H1 (cell line): ENCODE data around the gene CACNA1C. TPM values are rescaled to one million over a fixed set of nuclear protein-coding genes. Genes with fewer than 3 reads are reported as not detected.

Experiments
- CTCF ChIA-PET: fragments of 300-600 bp; sonication (Branson Sonifier 250); formaldehyde crosslinking; loops from one replicate; lab custom pipeline; 2021; ENCODE audit not compliant: partially characterized antibody; lab: Charles Lee
- POLR2A ChIA-PET: fragments of 300-600 bp; sonication (Branson Sonifier 250); formaldehyde crosslinking; loops from one replicate; lab custom pipeline; 2021; ENCODE audit warnings: inconsistent platforms; ENCODE audit not compliant: partially characterized antibody; lab: Charles Lee
- DNase-seq, 2 experiments: peaks; one replicate each; pipeline versions ENCODE4 v3.0.0 to v3.0.0-alpha.2; 2010 to 2022; ENCODE audit warnings: low spot score in 2 of 2, low read depth in 1 of 2, mixed read lengths in 1 of 2
- FAIRE-seq: peaks from 2 replicates; lab custom pipeline; 2011; peaks lifted over from hg19 to GRCh38; lab: Jason Lieb, UNC
- H2AFZ ChIP-seq: 2 replicates; pipeline ENCODE4 v1.8.1; 2012; ENCODE audit warnings: low read length, inconsistent platforms
- H2AK5ac ChIP-seq: 2 replicates; pipeline ENCODE4 v1.6.1; 2013; ENCODE audit warnings: low read depth, low read length
- H2BK120ac ChIP-seq: replicated peaks from 2 replicates; pipeline ENCODE3; 2013; ENCODE audit warnings: low read depth, low read length, inconsistent platforms
- H2BK12ac ChIP-seq: 2 replicates; pipeline ENCODE4 v1.6.1; 2013; ENCODE audit warnings: low read depth, low read length
- H2BK15ac ChIP-seq: 2 replicates; pipeline ENCODE4 v1.6.1; 2013; ENCODE audit warnings: low read length
- H2BK20ac ChIP-seq: 2 replicates; pipeline ENCODE4 v1.6.1; 2013; ENCODE audit warnings: low read length
- H2BK5ac ChIP-seq: 2 replicates; pipeline ENCODE4 v1.6.1; 2013; ENCODE audit warnings: low read depth, low read length
- H3K14ac ChIP-seq: 2 replicates; pipeline ENCODE4 v1.6.1; 2013; ENCODE audit warnings: inconsistent platforms; ENCODE audit not compliant: insufficient read length
- H3K18ac ChIP-seq: 2 replicates; pipeline ENCODE4 v1.6.1; 2013; ENCODE audit warnings: low read length; ENCODE audit errors: extremely low read depth
- H3K23ac ChIP-seq: 2 replicates; pipeline ENCODE4 v1.6.1; 2013; ENCODE audit warnings: inconsistent platforms; ENCODE audit not compliant: insufficient read length
- H3K23me2 ChIP-seq: 2 replicates; pipeline ENCODE4 v1.6.1; 2013; ENCODE audit warnings: low read depth, low read length
- H3K27ac ChIP-seq: 2 replicates; pipeline ENCODE4 v1.6.1; 2011; ENCODE audit warnings: low read depth, low read length, inconsistent platforms
- H3K27me3 ChIP-seq, 4 experiments: replicated peaks in 1 of 4; 1 replicate in 1 of 4; 2 replicates in 3 of 4; pipeline versions ENCODE4 v1.6.1 to v1.8.1; 2011 to 2013; ENCODE audit warnings: low read length in 3 of 4, mild to moderate bottlenecking in 3 of 4, inconsistent platforms in 2 of 4, mixed read lengths in 2 of 4, moderate library complexity in 1 of 4; ENCODE audit not compliant: control insufficient read depth in 3 of 4, insufficient read depth in 3 of 4; ENCODE audit errors: extremely low read depth in 1 of 4
- H3K36me3 ChIP-seq, 4 experiments: 2 replicates each; pipeline versions ENCODE4 v1.6.1 to v1.8.1; 2011 to 2013; ENCODE audit warnings: mild to moderate bottlenecking in 4 of 4, low read length in 3 of 4, moderate library complexity in 2 of 4, control low read depth in 1 of 4, inconsistent platforms in 1 of 4; ENCODE audit not compliant: insufficient read depth in 4 of 4, control insufficient read depth in 2 of 4
- H3K4ac ChIP-seq: replicated peaks from 2 replicates; pipeline ENCODE3; 2013; ENCODE audit warnings: low read length, low read depth, mixed read lengths, inconsistent platforms; ENCODE audit not compliant: insufficient read length
- H3K4me1 ChIP-seq, 4 experiments: replicated peaks in 1 of 4; 1 replicate in 1 of 4; 2 replicates in 3 of 4; pipeline versions ENCODE4 v1.6.1 to v1.8.1; 2011 to 2013; ENCODE audit warnings: low read length in 3 of 4, inconsistent platforms in 2 of 4, mixed read lengths in 1 of 4; ENCODE audit not compliant: insufficient read depth in 4 of 4, control insufficient read depth in 3 of 4
- H3K4me2 ChIP-seq, 2 experiments: 2 replicates each; pipeline versions ENCODE4 v1.6.1 to v1.8.1; 2011 to 2013; ENCODE audit warnings: low read depth in 2 of 2, low read length in 2 of 2, control low read depth in 1 of 2, inconsistent platforms in 1 of 2, mild to moderate bottlenecking in 1 of 2; ENCODE audit not compliant: insufficient read depth in 1 of 2
- H3K4me3 ChIP-seq, 4 experiments: fragments of 200-600, 300-600 bp in 1 of 4; sonication (generic), shearing (Covaris generic), sonication (Bioruptor Twin) in 1 of 4; 2 replicates each; pipeline versions ENCODE4 v1.5.1 to v1.8.1; 2011 to 2016; ENCODE audit warnings: low read length in 4 of 4, low read depth in 3 of 4, control low read depth in 2 of 4, inconsistent platforms in 2 of 4, mild to moderate bottlenecking in 2 of 4, mixed read lengths in 1 of 4, moderate library complexity in 1 of 4; ENCODE audit not compliant: insufficient read depth in 2 of 4; ENCODE audit errors: extremely low read depth in 1 of 4
- H3K56ac ChIP-seq: replicated peaks from 2 replicates; pipeline ENCODE3; 2013; ENCODE audit warnings: low read depth, mild to moderate bottlenecking, mixed read lengths, low read length, inconsistent platforms; ENCODE audit not compliant: insufficient read length
- H3K79me1 ChIP-seq: 2 replicates; pipeline ENCODE4 v1.6.1; 2013; ENCODE audit warnings: low read depth, low read length, control low read depth
- H3K79me2 ChIP-seq, 2 experiments: 2 replicates each; pipeline versions ENCODE4 v1.6.1 to v1.8.1; 2012 to 2013; ENCODE audit warnings: low read length in 2 of 2, mild to moderate bottlenecking in 2 of 2, inconsistent platforms in 1 of 2; ENCODE audit not compliant: insufficient read depth in 2 of 2, control insufficient read depth in 1 of 2
- H3K9ac ChIP-seq, 4 experiments: replicated peaks in 1 of 4; 1 replicate in 1 of 4; 2 replicates in 3 of 4; pipeline versions ENCODE4 v1.6.1 to v1.8.1; 2011 to 2013; ENCODE audit warnings: low read depth in 3 of 4, low read length in 3 of 4, control low read depth in 2 of 4, mild to moderate bottlenecking in 2 of 4, moderate library complexity in 2 of 4, inconsistent platforms in 1 of 4; ENCODE audit errors: extremely low read depth in 1 of 4
- H3K9me3 ChIP-seq, 2 experiments: 2 replicates each; pipeline versions ENCODE4 v1.6.1 to v1.8.1; 2012 to 2013; ENCODE audit warnings: mild to moderate bottlenecking in 2 of 2, moderate library complexity in 2 of 2, control low read depth in 1 of 2, inconsistent platforms in 1 of 2, low read depth in 1 of 2, low read length in 1 of 2, mixed read lengths in 1 of 2; ENCODE audit not compliant: insufficient read depth in 2 of 2
- H4K20me1 ChIP-seq, 2 experiments: replicated peaks in 1 of 2; 2 replicates each; pipeline versions ENCODE3 to v1.8.1; 2011 to 2013; ENCODE audit warnings: inconsistent platforms in 2 of 2, low read length in 2 of 2, mild to moderate bottlenecking in 1 of 2; ENCODE audit not compliant: insufficient read depth in 2 of 2, control insufficient read depth in 1 of 2
- H4K5ac ChIP-seq: 2 replicates; pipeline ENCODE4 v1.6.1; 2013; ENCODE audit warnings: low read length, low read depth, mixed read lengths, inconsistent platforms; ENCODE audit not compliant: insufficient read length
- H4K8ac ChIP-seq: 2 replicates; pipeline ENCODE4 v1.8.0; 2013; ENCODE audit warnings: mild to moderate bottlenecking, moderate library complexity, low read length, inconsistent platforms; ENCODE audit not compliant: insufficient read depth; ENCODE audit errors: extremely low read depth
- H4K91ac ChIP-seq: replicated peaks from 2 replicates; pipeline ENCODE3; 2013; ENCODE audit warnings: low read length, mixed read lengths, inconsistent platforms; ENCODE audit not compliant: insufficient read length
- SIN3A ChIP-seq, 2 experiments: IDR thresholded peaks in 1 of 2; conservative IDR thresholded peaks in 1 of 2; 2 replicates each; pipeline ENCODE4 v1.6.1; 2011 to 2012; ENCODE audit warnings: low read length in 2 of 2, improper control_type of control experiment in 1 of 2, low read depth in 1 of 2, mild to moderate bottlenecking in 1 of 2
- WGBS, 2 experiments: shearing (Covaris generic) in 1 of 2; methylation state at CpG; one replicate each; pipeline versions ENCODE4 v1.1.6 to v1.1.7; 2013 to 2015; ENCODE audit warnings: low lambda C conversion rate in 2 of 2, mixed read lengths in 2 of 2, inconsistent platforms in 1 of 2, low coverage in 1 of 2, missing lambda C conversion rate in 1 of 2; ENCODE audit not compliant: insufficient replicate concordance in 2 of 2, insufficient coverage in 1 of 2, insufficient read length in 1 of 2; ENCODE audit errors: extremely low coverage in 1 of 2, missing lambda C conversion rate in 1 of 2; 5-methylcytosine and 5-hydroxymethylcytosine counted together
- polyA plus RNA-seq, 7 experiments: library from polyadenylated mRNA; depleted of rRNA in 3 of 7; stranded (reverse) in 5 of 7; unstranded in 2 of 7; fragments of >200 nt in 5 of 7; fragments of 200-250 nt in 2 of 7; gene quantifications; 1 replicate in 5 of 7; 2 replicates in 1 of 7; 4 replicates in 1 of 7; pipeline versions ENCODE4 v1.2.1 to v1.2.3, GENCODE V29; 2011 to 2013; ENCODE audit warnings: missing spikeins in 2 of 7, mixed read lengths in 2 of 7
- total RNA-seq: library from RNA; stranded (reverse); fragmentation: NEBNext Ultra II Directional; extraction: Animal tissue kit (Norgen Biotek cat#: 25700); gene quantifications from 2 replicates; pipeline ENCODE4 v1.2.1, GENCODE V29; 2021

Gene CACNA1C
- total and polyA plus RNA-seq, 2 of the 8 experiments (the other 6 are each of a cell fraction or from before 2014, with no cell fraction given): 1.3 TPM

DNA sequence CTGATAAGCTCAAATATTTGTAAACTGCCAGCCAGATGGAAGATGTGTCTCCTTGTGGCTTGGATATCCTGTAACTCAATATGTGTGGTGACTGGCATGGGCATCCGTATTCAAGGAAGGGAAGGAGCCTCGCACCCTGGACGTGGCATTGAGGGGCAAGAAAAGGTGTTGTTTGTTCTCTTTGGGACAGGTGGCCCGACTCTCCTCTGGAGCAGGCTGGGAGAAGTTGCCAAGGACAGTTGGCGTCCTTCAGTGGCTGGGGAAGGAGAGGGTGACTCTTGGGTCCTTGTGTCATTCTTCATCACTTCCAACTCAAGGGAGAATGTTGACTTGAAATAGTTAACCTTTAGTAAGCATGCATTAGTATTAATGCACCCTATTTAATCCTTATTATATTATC is 39.6 kb downstream of the CACNA1C start:
- H2AFZ ChIP-seq: no peak overlapping the region
- no peak overlapping the region for H4K91ac ChIP-seq
- H3K18ac ChIP-seq: no peak overlapping the region
- CTCF ChIA-PET: interaction anchor here (0.9 to 1.6 kb wide), 4 partner anchors 35 to 262 kb away, joined by 3 read pairs; no protein-coding TSS in a partner anchor
- H2BK20ac ChIP-seq: no peak overlapping the region
- no peak overlapping the region for H2AK5ac ChIP-seq
- POLR2A ChIA-PET: interaction anchor here (1.3 kb wide), 1 partner anchor 9 kb away, joined by 3 read pairs; no protein-coding TSS in a partner anchor
- H4K20me1 ChIP-seq: peaks cover 0 to 1% of the 10 kb centered on the region in 2 experiments
- H3K14ac ChIP-seq: no peak overlapping the region
- WGBS, 2 experiments: 87% methylated on average over 5 of the region's 5 CpGs; no CpG with 5 or more reads in 1 of the 2 experiments
- no peak for DNase-seq
- no peak for TF ChIP-seq SIN3A (conservative IDR thresholded peaks at IDR 0.05 in 1 of 2, IDR thresholded peaks at IDR 0.05 in 1 of 2; ENCODE audit: low read depth in 1 of 2, low read length in 2 of 2)
- H3K23ac ChIP-seq: no peak overlapping the region
- H4K5ac ChIP-seq: no peak overlapping the region
- no peak overlapping the region for H2BK15ac ChIP-seq
- H3K27ac ChIP-seq: no peak overlapping the region
- no peak for FAIRE-seq
- H3K4ac ChIP-seq: no peak overlapping the region
- no peak overlapping the region for H2BK120ac ChIP-seq
- no peaks in the 10 kb centered on the region for H3K79me1 ChIP-seq
- no peak overlapping the region for H2BK12ac ChIP-seq
- H3K56ac ChIP-seq: no peak overlapping the region
- H3K4me1 ChIP-seq: no peaks in the 10 kb centered on the region; a peak in 1 of 7 replicates
- H3K4me3 ChIP-seq: no peak overlapping the region
- no peak overlapping the region for H4K8ac ChIP-seq
- no peaks in the 10 kb centered on the region for H3K9me3 ChIP-seq
- H2BK5ac ChIP-seq: no peak overlapping the region
- H3K23me2 ChIP-seq: 0 out of 2 replicates have a peak, but pooled peaks cover 3% of the 10 kb centered on the region
- H3K4me2 ChIP-seq: no peak overlapping the region
- H3K9ac ChIP-seq: no peak overlapping the region
- H3K27me3 ChIP-seq: peaks cover 0 to 1% (median 0%) of the 10 kb centered on the region in 4 experiments; a peak in 1 of 7 replicates
- H3K79me2 ChIP-seq: no peaks in the 10 kb centered on the region
- no peaks in the 10 kb centered on the region for H3K36me3 ChIP-seq
